ENCODE measurements around the gene RASEF.

- TF ChIP-seq CTCF (IDR thresholded peaks at IDR 0.05; ENCODE audit: low read length) (no peak), EZH2phosphoT487 (IDR thresholded peaks at IDR 0.05; ENCODE audit: low read length) (no peak)
Measured at GRCh38 chr9:83109296-83109695, 46.4 kb upstream of the RASEF start.
